ENCODE results near the gene MAN1C1. TPM values are rescaled to one million over a fixed set of nuclear protein-coding genes. Genes with fewer than 3 reads are reported as not detected.

Gene MAN1C1
- polyA plus RNA-seq, 1 of the 3 experiments (the other 2 are of a cell fraction) = 0.20 TPM

- Histone ChIP-seq H3K4me2 (no peak overlapping the region), H3F3A (replicated peaks; ENCODE audit: insufficient read depth) (peaks cover 13% of the 10 kb centered on the region), H3K9me3 (no peaks in the 10 kb centered on the region), H2AFZ (ENCODE audit: low read depth) (no peak overlapping the region), H3K27me3 (ENCODE audit: insufficient read depth) (no peaks in the 10 kb centered on the region), H3K9ac (no peak overlapping the region), H3K9me2 (no peaks in the 10 kb centered on the region), H3K4me1 (ENCODE audit: control insufficient read depth in 1 of 2, insufficient read depth in 2 of 2, low read depth in 1 of 2, low read length in 1 of 2) (peaks cover 0 to 33% of the 10 kb centered on the region in 2 experiments; a peak in 3 of 4 replicates), H3K27ac (ENCODE audit: low read depth in 2 of 2, low read length in 1 of 2) (peak overlapping the region in 1 of 2 experiments; percentile 8; a peak in 1 of 4 replicates), H3K4me3 (ENCODE audit: low read depth in 2 of 2, low read length in 1 of 2) (no peak overlapping the region), H3K79me2 (ENCODE audit: insufficient read depth) (peaks cover 12% of the 10 kb centered on the region; the same call in 1 of the 2 replicates), H4K20me1 (ENCODE audit: insufficient read depth) (no peaks in the 10 kb centered on the region), H3K36me3 (replicated peaks in 1 of 2; ENCODE audit: control insufficient read depth in 1 of 2, insufficient read depth in 2 of 2, low read length in 1 of 2) (peaks cover 3 to 36% of the 10 kb centered on the region in 2 experiments)
- WGBS (ENCODE audit: low lambda C conversion rate) = 77% methylated on average over 4 of the region's 4 CpGs
- ChIA-PET CTCF (interaction anchor here (3.5 to 4.7 kb wide), 2 partner anchors 12 to 195 kb away, joined by 15 to 76 read pairs; partner anchors contain the start of gene MTFR1L), POLR2A (no interaction called here)
- no peak for TF ChIP-seq FOSL2 (IDR thresholded peaks at IDR 0.05; ENCODE audit: borderline replicate concordance, low read depth)
- TF ChIP-seq ZBTB33 (IDR thresholded peaks at IDR 0.05; ENCODE audit: borderline replicate concordance, low read depth) = no peak
- TF ChIP-seq EZH2phosphoT487 (IDR thresholded peaks at IDR 0.05; ENCODE audit: borderline replicate concordance, low read depth) = no peak
- TF ChIP-seq REST (IDR thresholded peaks at IDR 0.05; ENCODE audit: low read depth, low read length) = no peak
- no peak for TF ChIP-seq RCOR1 (IDR thresholded peaks at IDR 0.05; ENCODE audit: low read length)
- TF ChIP-seq NRF1 (IDR thresholded peaks at IDR 0.05; ENCODE audit: low read depth, low read length) = no peak
- no peak for TF ChIP-seq RAD21 (IDR thresholded peaks at IDR 0.05; ENCODE audit: low read length)
- no peak for TF ChIP-seq TAF1 (IDR thresholded peaks at IDR 0.05; ENCODE audit: borderline replicate concordance, low read depth, low read length)
- TF ChIP-seq RFX5 (IDR thresholded peaks at IDR 0.05; ENCODE audit: low read length) = no peak
- no peak for TF ChIP-seq PBX3 (IDR thresholded peaks at IDR 0.05)
- no peak for TF ChIP-seq USF1 (IDR thresholded peaks at IDR 0.05; ENCODE audit: borderline replicate concordance, low read depth)
- TF ChIP-seq CTCF (IDR thresholded peaks at IDR 0.05) = no peak
- no peak for TF ChIP-seq FOXJ3 (CRISPR knock-in tag; IDR thresholded peaks at IDR 0.05)
- no peak for TF ChIP-seq TCF12 (IDR thresholded peaks at IDR 0.05)
- TF ChIP-seq EP300 (IDR thresholded peaks at IDR 0.05; ENCODE audit: borderline replicate concordance in 1 of 2, low read depth in 1 of 2, low read length in 1 of 2) = no peak
- peak; percentile 49 for DNase-seq
Measured at GRCh38 chr1:25806418-25806817, 189.8 kb downstream of the MAN1C1 start.
